Urinary bladder (tissue), 4 donors: Measurements from ENCODE around the gene MED14. TPM values are rescaled to one million over a fixed set of nuclear protein-coding genes. Genes with fewer than 3 reads are reported as not detected.
"Not testable (repeated sequence)": the region's sequence is repeated elsewhere in the genome, so short reads cannot be mapped to it uniquely, and the experiment has no call there.

Source experiments
- DNase-seq: peaks from one replicate; pipeline ENCODE4 v3.0.0-alpha.2; 2015; ENCODE audit errors: extremely low spot score
- H3K27ac ChIP-seq: one replicate; pipeline ENCODE4 v1.5.1; 2013; ENCODE audit warnings: low read depth, mild to moderate bottlenecking, moderate library complexity
- H3K36me3 ChIP-seq: one replicate; pipeline ENCODE4 v1.6.1; 2013; ENCODE audit warnings: mild to moderate bottlenecking, moderate library complexity; ENCODE audit not compliant: insufficient read depth
- H3K4me1 ChIP-seq: one replicate; pipeline ENCODE4 v1.6.1; 2013; ENCODE audit warnings: mild to moderate bottlenecking, moderate library complexity; ENCODE audit not compliant: insufficient read depth
- H3K4me3 ChIP-seq: one replicate; pipeline ENCODE4 v1.5.1; 2013; ENCODE audit warnings: low read depth, low read length
- WGBS: extraction: QIAGEN DNeasy Blood & Tissue Kit; methylation state at CpG from one replicate; pipeline ENCODE4 v1.1.7; 2013; 5-methylcytosine and 5-hydroxymethylcytosine counted together
- polyA plus RNA-seq: library from polyadenylated mRNA; stranded (reverse); fragments of 200-250 nt; gene quantifications from one replicate; pipeline ENCODE4 v1.2.3, GENCODE V29; 2013
- total RNA-seq: library from RNA; depleted of rRNA; stranded (reverse); fragments of >200 nt; gene quantifications from one replicate; pipeline ENCODE4 v1.2.3, GENCODE V29; 2014
- donor health status: healthy with polysubstance abuse.
- donor health status: healthy.

The MED14 gene
- total RNA-seq (66.7 TPM), polyA plus RNA-seq (21.4 TPM)

DNA sequence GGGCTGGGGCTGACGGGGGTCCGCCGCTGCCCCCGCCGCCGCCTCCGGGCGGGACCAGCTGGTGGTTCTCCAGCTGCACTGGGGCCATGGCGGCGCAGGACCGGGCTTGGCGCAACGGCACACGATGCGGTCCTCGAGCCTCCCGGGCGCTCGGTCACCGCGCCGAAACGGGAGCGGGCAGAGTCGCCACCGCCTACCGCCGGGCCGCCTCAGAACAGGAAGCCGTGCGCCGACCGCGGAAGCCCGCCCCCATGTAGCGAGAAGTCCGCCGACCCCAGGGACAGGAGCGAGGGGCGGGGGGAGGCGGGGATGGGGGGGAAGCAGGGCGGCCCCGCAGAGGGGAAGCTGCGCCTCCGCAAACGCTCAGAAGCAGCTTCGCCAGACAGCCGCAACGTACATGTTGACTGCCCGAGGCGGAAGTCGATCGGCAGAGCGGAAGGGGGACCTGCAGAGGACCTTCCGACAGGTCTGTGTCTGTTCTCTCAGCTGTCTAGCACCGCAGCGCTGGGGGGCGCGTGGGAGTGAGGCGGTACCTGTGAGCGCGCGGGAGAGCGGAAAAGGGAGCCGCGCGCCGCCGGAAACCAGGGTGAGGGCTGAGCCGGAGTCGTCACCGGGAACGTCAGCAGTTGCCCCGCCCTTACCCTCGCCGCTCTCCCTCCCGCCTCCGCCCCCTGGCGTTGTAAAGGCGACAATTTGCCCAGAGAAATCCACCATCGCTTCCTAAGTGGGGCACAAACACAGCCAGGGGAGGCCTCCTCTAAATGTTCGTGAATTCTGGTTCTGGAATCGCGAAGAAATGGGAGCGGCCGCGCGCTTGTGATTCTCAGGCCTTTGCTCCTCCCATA is at the start of gene MED14:
Gene MED14, minus strand, starts transcription at position 218 of the 845 bp plus-strand sequence. Its CDS starts 130 bp downstream, at position 88.
- Histone ChIP-seq H3K27ac (peak within 1 kb of the TSS; percentile 97), H3K4me3 (peak within 1 kb of the TSS; percentile 78), H3K4me1 (no peaks in the 10 kb centered on the region), H3K36me3 (no peaks in the 10 kb centered on the region)
- DNase-seq, result peak; percentile 75
- WGBS, result under 1% methylated on average over 88 of the region's 88 CpGs

GRCh38 chrX:40784516-40785151 is 49.3 kb upstream of the MED14 start:
- DNase-seq, result no peak
- no peak overlapping the region for H3K4me3 ChIP-seq
- H3K36me3 ChIP-seq, result no peaks in the 10 kb centered on the region
- WGBS, result 74% methylated on average over 4 of the region's 4 CpGs
- H3K4me1 ChIP-seq, result no peaks in the 10 kb centered on the region
- H3K27ac ChIP-seq, result no peak overlapping the region

DNA sequence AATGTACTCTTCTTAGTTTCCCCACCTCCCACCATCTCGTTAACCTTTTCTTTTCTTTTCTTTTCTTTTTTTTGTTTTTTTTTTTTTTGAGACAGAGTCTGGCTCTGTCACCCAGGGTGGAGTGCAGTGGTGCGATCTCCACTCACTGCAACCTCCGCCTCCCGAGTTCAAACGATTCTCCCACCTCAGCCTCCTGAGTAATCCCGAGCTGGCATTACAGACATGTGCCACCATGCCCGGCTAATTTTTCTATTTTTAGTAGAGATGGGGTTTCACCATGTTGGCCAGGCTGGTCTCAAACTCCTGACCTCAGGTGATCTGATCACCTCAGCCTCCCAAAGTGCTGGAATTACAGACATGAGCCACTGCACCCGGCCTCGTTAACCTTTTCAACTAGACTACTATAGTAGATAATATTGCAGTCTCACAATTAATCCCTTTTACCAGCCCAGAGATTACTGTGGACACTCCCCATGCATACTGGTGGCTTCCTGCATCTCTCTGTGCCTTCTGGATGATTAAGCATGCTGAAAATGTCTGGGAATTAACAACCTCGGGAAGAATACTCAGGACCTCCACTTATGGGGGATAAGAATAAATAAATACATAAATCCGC is 47.4 kb upstream of the MED14 start:
- 86% methylated on average over 11 of the region's 11 CpGs for WGBS
- DNase-seq, result not testable (repeated sequence)

GRCh38 chrX:40780951-40781350 is 45.6 kb upstream of the MED14 start:
- DNase-seq, result no peak
- no peaks in the 10 kb centered on the region for H3K36me3 ChIP-seq
- no peak overlapping the region for H3K4me3 ChIP-seq
- WGBS, result 66% methylated on average over 2 of the region's 2 CpGs
- no peaks in the 10 kb centered on the region for H3K4me1 ChIP-seq
- no peak overlapping the region for H3K27ac ChIP-seq

More for the DNA sequence above, 47.4 kb upstream of the MED14 start:
- H3K27ac ChIP-seq, H3K4me1 ChIP-seq, H3K4me3 ChIP-seq, H3K36me3 ChIP-seq: not testable (repeated sequence)

DNA sequence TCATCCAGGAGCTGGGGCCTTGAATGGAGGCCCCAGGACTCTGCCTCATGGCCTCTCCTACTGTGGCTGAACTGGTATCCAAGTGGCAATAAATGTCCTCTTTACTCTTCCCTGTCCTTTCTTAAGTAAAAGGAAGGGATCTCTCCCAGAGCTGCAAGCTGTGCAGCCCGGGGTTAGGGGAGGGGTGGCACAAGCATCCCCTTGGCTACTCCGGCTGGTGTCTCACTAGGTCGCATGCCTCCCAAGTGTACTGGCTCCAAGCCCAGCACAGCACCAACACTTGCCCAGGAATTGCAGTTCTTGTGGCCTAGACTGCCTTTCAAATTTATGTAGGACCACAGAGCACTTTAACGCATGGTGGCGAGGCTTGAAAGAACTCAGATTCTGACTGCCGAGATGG is 44.7 kb upstream of the MED14 start:
- Histone ChIP-seq H3K36me3 (no peaks in the 10 kb centered on the region), H3K27ac (no peak overlapping the region), H3K4me3 (no peak overlapping the region), H3K4me1 (no peaks in the 10 kb centered on the region)
- WGBS, result 79% methylated on average over 6 of the region's 6 CpGs
- no peak for DNase-seq

- no peaks in the 10 kb centered on the region for H3K36me3 ChIP-seq
- no peak overlapping the region for H3K27ac ChIP-seq
- DNase-seq, result no peak
- H3K4me3 ChIP-seq, result no peak overlapping the region
- WGBS, result 83% methylated on average over 4 of the region's 4 CpGs
- no peaks in the 10 kb centered on the region for H3K4me1 ChIP-seq
These were observed 43.7 kb upstream of the MED14 start for GRCh38 chrX:40778861-40779575.

GRCh38 chrX:40773809-40774208 is 38.5 kb upstream of the MED14 start:
- 32% methylated on average over 3 of the region's 3 CpGs for WGBS
- H3K27ac ChIP-seq, result no peak overlapping the region
- DNase-seq, result no peak

DNA sequence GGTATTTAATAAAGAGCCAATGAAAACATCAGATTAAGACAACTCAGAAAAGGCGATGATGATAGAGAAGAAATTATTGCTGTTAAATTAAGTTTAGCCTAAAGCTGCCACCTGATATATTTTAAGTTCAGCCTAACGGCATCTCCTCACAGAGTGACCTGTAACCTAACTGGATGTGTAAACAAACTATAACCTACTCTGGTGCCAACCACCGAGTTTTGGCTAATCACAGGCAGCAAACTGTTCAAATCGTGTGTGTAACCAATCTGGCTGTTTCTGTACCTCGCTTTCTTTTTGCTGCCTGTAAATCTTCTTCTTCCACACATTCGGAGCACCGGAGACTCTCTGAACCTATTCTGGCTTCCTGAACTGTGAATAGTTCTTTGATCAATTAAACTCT is 37.8 kb upstream of the MED14 start:
- Histone ChIP-seq H3K36me3 (no peaks in the 10 kb centered on the region), H3K27ac (no peak overlapping the region), H3K4me3 (no peak overlapping the region), H3K4me1 (no peaks in the 10 kb centered on the region)
- DNase-seq, result no peak
- WGBS, result 60% methylated on average over 7 of the region's 7 CpGs

More at GRCh38 chrX:40773809-40774208, 38.5 kb upstream of the MED14 start:
- Histone ChIP-seq H3K4me3 (no peak overlapping the region), H3K4me1 (no peaks in the 10 kb centered on the region), H3K36me3 (no peaks in the 10 kb centered on the region)

DNA sequence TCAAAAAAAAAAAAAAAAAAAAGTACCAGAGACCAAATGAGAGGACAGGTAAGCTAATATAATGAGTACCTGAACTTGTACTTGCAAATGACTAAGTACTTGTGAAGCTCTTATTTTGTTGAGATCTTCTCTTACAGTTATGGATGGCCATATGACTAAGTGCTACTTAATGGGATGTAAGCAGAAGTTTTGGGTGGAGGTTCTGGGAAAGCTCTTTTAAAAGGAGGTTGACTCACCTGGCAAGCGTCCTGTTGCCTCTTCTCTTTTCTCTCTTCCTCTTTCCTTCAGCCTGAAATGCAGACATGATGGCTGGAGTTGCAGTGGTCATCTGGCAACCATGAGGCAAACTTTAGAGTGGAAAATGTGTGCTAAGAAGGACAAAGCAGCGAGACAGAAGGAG is 36.9 kb upstream of the MED14 start:
- H3K4me1 ChIP-seq, result no peaks in the 10 kb centered on the region
- H3K4me3 ChIP-seq, result no peak overlapping the region
- no peak for DNase-seq
- 76% methylated on average over 2 of the region's 2 CpGs for WGBS
- no peak overlapping the region for H3K27ac ChIP-seq
- no peaks in the 10 kb centered on the region for H3K36me3 ChIP-seq

DNA sequence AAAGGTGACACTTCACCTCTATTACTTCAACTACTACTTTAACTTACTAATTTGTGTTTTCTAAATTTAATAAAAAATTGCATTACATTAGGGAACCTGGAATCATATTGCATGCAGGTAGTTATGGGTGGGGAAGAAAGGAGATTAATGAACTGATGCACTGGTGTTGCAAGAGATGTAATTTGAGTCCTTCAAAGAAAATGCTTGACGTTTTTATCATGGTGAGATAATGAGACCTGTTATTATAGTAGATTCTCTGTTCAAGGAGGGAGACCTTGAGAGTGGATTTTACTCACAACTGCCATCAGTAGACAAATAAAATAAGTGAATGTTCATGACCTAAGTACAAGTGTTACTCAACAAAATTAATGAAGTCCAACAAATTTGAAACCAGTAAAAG is 26.4 kb upstream of the MED14 start:
- 34% methylated on average over 1 of the region's 1 CpG for WGBS
- Histone ChIP-seq H3K36me3 (no peaks in the 10 kb centered on the region), H3K27ac (no peak overlapping the region), H3K4me3 (no peak overlapping the region), H3K4me1 (no peaks in the 10 kb centered on the region)
- DNase-seq, result no peak

DNA sequence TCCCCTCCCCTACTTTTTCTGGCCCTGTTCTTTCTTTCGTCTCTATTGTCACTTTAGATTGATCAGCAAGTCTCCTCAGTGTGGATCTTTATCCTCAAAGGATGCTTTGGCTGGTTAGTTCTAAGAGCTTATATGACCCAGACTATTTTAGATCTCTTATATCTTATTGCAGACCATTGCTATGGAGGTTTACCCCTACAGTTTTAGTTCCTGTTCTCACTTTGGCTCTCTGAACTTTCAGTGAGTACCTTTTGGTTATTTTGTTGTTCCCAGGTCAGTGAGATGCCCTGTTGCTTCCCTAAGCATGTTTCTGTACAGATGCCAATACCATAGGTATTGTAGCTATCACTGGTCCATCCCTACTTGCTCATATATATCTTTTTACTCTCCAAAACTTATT is 24.0 kb upstream of the MED14 start:
- no peak overlapping the region for H3K27ac ChIP-seq
- DNase-seq, result no peak
- H3K4me1 ChIP-seq, result no peaks in the 10 kb centered on the region
- H3K36me3 ChIP-seq, result no peaks in the 10 kb centered on the region
- no peak overlapping the region for H3K4me3 ChIP-seq
- WGBS, result 85% methylated on average over 1 of the region's 1 CpG

DNA sequence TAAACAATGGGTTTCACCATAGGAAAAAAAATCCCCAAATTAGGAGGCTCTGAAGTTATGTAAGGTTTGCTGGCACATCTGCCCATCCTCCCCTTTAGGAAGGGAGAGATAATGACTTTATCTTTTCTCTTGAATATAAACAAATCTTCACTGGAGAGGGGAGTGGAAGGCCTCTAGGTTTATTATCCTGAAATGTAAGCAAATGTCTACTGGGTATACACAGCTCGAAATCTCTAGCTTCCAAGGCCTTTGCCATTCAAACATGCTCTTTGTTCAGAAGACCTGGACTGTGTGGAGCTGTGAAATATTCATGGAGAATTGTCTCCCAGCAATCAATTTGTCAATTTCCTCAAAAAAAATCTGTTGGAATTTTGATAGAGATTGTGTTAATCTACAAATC is 21.7 kb upstream of the MED14 start:
- Histone ChIP-seq H3K36me3 (no peaks in the 10 kb centered on the region), H3K4me1 (no peaks in the 10 kb centered on the region), H3K4me3 (no peak overlapping the region), H3K27ac (no peak overlapping the region)
- DNase-seq, result no peak
- 28% methylated on average over 1 of the region's 1 CpG for WGBS
